Measurements from ENCODE around the gene ANKS1B. TPM values are rescaled to one million over a fixed set of nuclear protein-coding genes. Genes with fewer than 3 reads are reported as not detected.

ANKS1B gene
- total and polyA plus RNA-seq, 2 of the 4 experiments (the other 2 are of a cell fraction) = 0.17 to 0.18 TPM

- POLR2A ChIA-PET (ENCODE audit: unreplicated experiment) = no interaction called here
- Histone ChIP-seq H3K23ac (ENCODE audit: low read depth, low read length) (no peak overlapping the region), H3K4me3 (ENCODE audit: insufficient read depth, low read depth, low read length) (no peak overlapping the region), H2BK15ac (ENCODE audit: low read depth, low read length) (no peak overlapping the region), H4K5ac (ENCODE audit: low read depth, low read length) (no peak overlapping the region), H3K4me2 (ENCODE audit: low read depth, low read length) (no peak overlapping the region), H4K91ac (ENCODE audit: insufficient read depth, low read depth, low read length) (no peak overlapping the region), H3K27ac (ENCODE audit: insufficient read depth, low read length) (no peak overlapping the region), H2BK20ac (ENCODE audit: low read depth, low read length) (no peak overlapping the region), H2AK5ac (ENCODE audit: low read depth, low read length) (no peak overlapping the region), H3K56ac (ENCODE audit: extremely low read depth, insufficient read depth, low read length) (no peak overlapping the region), H3K14ac (replicated peaks; ENCODE audit: low read depth, low read length) (no peak overlapping the region), H4K20me1 (ENCODE audit: insufficient read depth, low read length) (no peaks in the 10 kb centered on the region), H3K9me1 (ENCODE audit: insufficient read depth, low read length) (no peaks in the 10 kb centered on the region), H2BK120ac (ENCODE audit: low read depth, low read length) (no peak overlapping the region), H3K27me3 (ENCODE audit: control insufficient read depth, insufficient read depth, low read length) (no peaks in the 10 kb centered on the region), H2AFZ (replicated peaks; ENCODE audit: low read length, poor library complexity) (no peak overlapping the region), H3K18ac (ENCODE audit: low read depth, low read length) (no peak overlapping the region), H2AK9ac (replicated peaks; ENCODE audit: low read depth, low read length, poor library complexity) (no peak overlapping the region), H3K79me1 (ENCODE audit: low read depth in 1 of 2, low read length in 2 of 2) (no peaks in the 10 kb centered on the region), H4K8ac (ENCODE audit: low read depth in 2 of 2, low read length in 2 of 2) (no peak overlapping the region), H3K4me1 (ENCODE audit: control insufficient read depth, insufficient read depth, low read length) (no peaks in the 10 kb centered on the region), H3K36me3 (ENCODE audit: control insufficient read depth, insufficient read depth, low read length) (no peaks in the 10 kb centered on the region), H2BK5ac (ENCODE audit: low read depth, low read length, poor library complexity, severe bottlenecking) (no peak overlapping the region), H3K9ac (ENCODE audit: low read depth, low read length) (no peak overlapping the region), H3K9me3 (ENCODE audit: control insufficient read depth, insufficient read depth, low read length) (peaks cover 2% of the 10 kb centered on the region; the same call in 1 of the 2 replicates), H3K4ac (ENCODE audit: low read depth, low read length) (no peak overlapping the region)
- TF ChIP-seq POLR2A (IDR thresholded peaks at IDR 0.05; ENCODE audit: low read depth, low read length) (no peak), CEBPB (IDR thresholded peaks at IDR 0.05; ENCODE audit: low read depth, low read length) (peak; percentile 34; the same call in 1 of the 2 replicates)
- intact Hi-C loops (cut with micrococcal nuclease) (no loop called here), dilution Hi-C loops (cut with HindIII; ENCODE audit: low sequenced_read_pairs, unreplicated experiment) (no loop called here), in situ Hi-C loops (cut with MboI; ENCODE audit: low sequenced_read_pairs) (no loop called here)
- WGBS, 2 experiments (ENCODE audit: extremely low coverage in 2 of 2, insufficient read length in 1 of 2) = no CpG with 5 or more reads among the region's 3 CpGs
- DNase-seq (no peak), ATAC-seq (ENCODE audit: low read depth) (no peak)
- no TSS peak for BruUV-seq (replicated peaks)
- CTCF ChIA-PET = no interaction called here
Measured at GRCh38 chr12:99130808-99131553, 853.8 kb downstream of the ANKS1B start.

Measured in IMR-90 (cell line).